Ishikawa (cell line): ENCODE measurements around the gene RGS16.

ENCODE experiments used
- YY1 ChIP-seq: IDR thresholded peaks from 2 replicates; pipeline ENCODE4 v1.6.1; 2012; ENCODE audit warnings: low read depth
- ZBTB7A ChIP-seq: IDR thresholded peaks from 2 replicates; pipeline ENCODE4 v1.6.1; 2012; ENCODE audit warnings: low read depth

- TF ChIP-seq ZBTB7A (no peak), YY1 (no peak)
Measured at GRCh38 chr1:182600036-182600713, 4.0 kb downstream of the RGS16 start.
